C4-2B (cell line): ENCODE results near the gene CAPN12.

ENCODE experiments used
- ZFX ChIP-seq: fragments of 450-650 bp; IDR thresholded peaks from 2 replicates; pipeline ENCODE4 v1.6.1; 2017
- TF ChIP-seq, protein P1 (sequence below): fragments of 450-650 bp; conservative IDR thresholded peaks from 2 replicates; pipeline ENCODE4 v1.5.1; 2017; ENCODE audit warnings: mild to moderate bottlenecking

DNA sequence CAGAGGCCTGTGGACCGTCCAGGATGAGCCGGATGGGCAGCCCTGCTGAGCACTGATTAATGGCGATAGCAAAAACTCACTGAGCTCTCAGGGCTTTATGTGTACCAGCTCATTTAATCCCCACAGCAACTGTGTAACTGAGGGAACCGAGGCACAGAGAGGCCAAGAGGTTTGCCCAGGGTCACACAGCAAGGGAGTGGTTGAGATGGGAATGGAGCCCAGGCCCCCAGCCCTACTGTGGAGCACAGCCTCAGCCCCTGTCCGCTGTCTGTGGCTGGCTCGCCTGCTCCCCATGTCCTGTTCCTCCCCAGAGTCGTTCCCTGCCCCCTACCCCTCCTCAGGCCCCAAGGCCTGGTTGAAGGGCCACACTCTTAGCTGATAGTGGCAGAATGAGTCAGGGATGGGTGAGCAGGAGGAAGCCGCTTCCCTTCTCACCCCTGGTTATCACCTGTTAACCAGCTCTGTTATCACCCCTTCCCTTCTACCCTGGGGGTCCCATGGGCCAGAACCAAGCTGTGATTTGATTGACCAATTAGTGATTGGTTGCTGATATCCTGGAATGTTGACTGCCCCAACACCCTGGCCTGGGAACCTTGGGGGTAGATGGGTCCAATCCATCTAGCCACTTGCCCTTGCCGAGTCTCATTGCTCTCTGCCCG, 21.2 kb downstream of the CAPN12 start:
- TF ChIP-seq, protein P1, sequence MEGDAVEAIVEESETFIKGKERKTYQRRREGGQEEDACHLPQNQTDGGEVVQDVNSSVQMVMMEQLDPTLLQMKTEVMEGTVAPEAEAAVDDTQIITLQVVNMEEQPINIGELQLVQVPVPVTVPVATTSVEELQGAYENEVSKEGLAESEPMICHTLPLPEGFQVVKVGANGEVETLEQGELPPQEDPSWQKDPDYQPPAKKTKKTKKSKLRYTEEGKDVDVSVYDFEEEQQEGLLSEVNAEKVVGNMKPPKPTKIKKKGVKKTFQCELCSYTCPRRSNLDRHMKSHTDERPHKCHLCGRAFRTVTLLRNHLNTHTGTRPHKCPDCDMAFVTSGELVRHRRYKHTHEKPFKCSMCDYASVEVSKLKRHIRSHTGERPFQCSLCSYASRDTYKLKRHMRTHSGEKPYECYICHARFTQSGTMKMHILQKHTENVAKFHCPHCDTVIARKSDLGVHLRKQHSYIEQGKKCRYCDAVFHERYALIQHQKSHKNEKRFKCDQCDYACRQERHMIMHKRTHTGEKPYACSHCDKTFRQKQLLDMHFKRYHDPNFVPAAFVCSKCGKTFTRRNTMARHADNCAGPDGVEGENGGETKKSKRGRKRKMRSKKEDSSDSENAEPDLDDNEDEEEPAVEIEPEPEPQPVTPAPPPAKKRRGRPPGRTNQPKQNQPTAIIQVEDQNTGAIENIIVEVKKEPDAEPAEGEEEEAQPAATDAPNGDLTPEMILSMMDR = no peak
- TF ChIP-seq ZFX = no peak
